ENCODE results near the gene ACCS. TPM values are rescaled to one million over a fixed set of nuclear protein-coding genes. Genes with fewer than 3 reads are reported as not detected.

Gene ACCS
- total RNA-seq, 1 donor = 47.4 TPM

GRCh38 chr11:44126304-44126703 lies 60.2 kb downstream of the ACCS start:
- DNase-seq (ENCODE audit: low read depth in 2 of 3, low spot score in 2 of 3) = no peak

- no peak for DNase-seq (ENCODE audit: low read depth in 2 of 3, low spot score in 2 of 3)
Measured at GRCh38 chr11:44127130-44127529, 61.1 kb downstream of the ACCS start.

- DNase-seq (ENCODE audit: low read depth in 2 of 3, low spot score in 2 of 3) = no peak
Measured at GRCh38 chr11:44128729-44129128, 62.7 kb downstream of the ACCS start.

GRCh38 chr11:44130751-44131150 lies 64.7 kb downstream of the ACCS start:
- no peak for DNase-seq (ENCODE audit: low read depth in 2 of 3, low spot score in 2 of 3)

GRCh38 chr11:44133335-44133946 lies 67.4 kb downstream of the ACCS start:
- DNase-seq (ENCODE audit: low read depth in 2 of 3, low spot score in 2 of 3) = peak in 1 of 3 donors; percentile 14

Other genes with a start within 250 kb of the ACCS start
- gene ALKBH3, start 185.4 kb upstream of the ACCS start, total RNA-seq = 28.3 TPM
- 2.2 TPM for gene C11orf96, start 123.6 kb upstream of the ACCS start, total RNA-seq
- not detected for gene ACCSL, start 18.3 kb upstream of the ACCS start, total RNA-seq
- gene EXT2, start 29.4 kb downstream of the ACCS start, total RNA-seq = 65.2 TPM
- gene ALX4, start 243.9 kb downstream of the ACCS start, total RNA-seq = not detected

All from hematopoietic multipotent progenitor cell (in vitro differentiated cells).